ENCODE data around the gene ETF1. TPM values are rescaled to one million over a fixed set of nuclear protein-coding genes. Genes with fewer than 3 reads are reported as not detected.

The ETF1 gene
- total RNA-seq, 2 experiments from 2014 or later = 66.7 to 123 TPM

GRCh38 chr5:138585157-138585556 is 42.1 kb upstream of the ETF1 start:
- ChIA-PET CTCF (ENCODE audit: unreplicated experiment) (no interaction called here), POLR2A (interaction anchor here (2.9 kb wide), 1 partner anchor 10 kb away, joined by 9 read pairs; the partner anchor contains the start of gene HSPA9)
- no peak overlapping the region for H3K27ac ChIP-seq (ENCODE audit: low read depth, low read length, poor library complexity, severe bottlenecking)
- H3K4me1 ChIP-seq (ENCODE audit: insufficient read depth, low read length, poor library complexity, severe bottlenecking) = no peaks in the 10 kb centered on the region
- BruUV-seq (replicated peaks) = no TSS peak
- H2AFZ ChIP-seq (ENCODE audit: low read length) = no peak overlapping the region
- H3K9me3 ChIP-seq (ENCODE audit: low read length) = no peaks in the 10 kb centered on the region
- H3K9me2 ChIP-seq (ENCODE audit: insufficient read depth, low read length) = no peaks in the 10 kb centered on the region
- intact Hi-C loops (cut with micrococcal nuclease; ENCODE audit: unreplicated experiment) = no loop called here
- H4K20me1 ChIP-seq (ENCODE audit: insufficient read depth, low read length) = no peaks in the 10 kb centered on the region
- H3K4me2 ChIP-seq (ENCODE audit: low read length) = no peak overlapping the region
- no peak for DNase-seq (ENCODE audit: low spot score)
- no peaks in the 10 kb centered on the region for H3K79me2 ChIP-seq (ENCODE audit: insufficient read depth, low read depth, low read length)
- no peak overlapping the region for H3K4me3 ChIP-seq (ENCODE audit: low read depth, low read length, poor library complexity, severe bottlenecking)
- no peaks in the 10 kb centered on the region for H3K36me3 ChIP-seq (ENCODE audit: insufficient read depth, low read length)
- TF ChIP-seq EZH2phosphoT487 (IDR thresholded peaks at IDR 0.05; ENCODE audit: borderline replicate concordance, low read depth, low read length) (no peak), CTCF (conservative IDR thresholded peaks at IDR 0.05; ENCODE audit: low read length) (no peak)

GRCh38 chr5:138583984-138584637 is 41.1 kb upstream of the ETF1 start:
- Histone ChIP-seq H3K27ac (ENCODE audit: low read depth, low read length, poor library complexity, severe bottlenecking) (no peak overlapping the region), H3K4me2 (ENCODE audit: low read length) (no peak overlapping the region), H3K79me2 (ENCODE audit: insufficient read depth, low read depth, low read length) (no peaks in the 10 kb centered on the region), H3K4me1 (ENCODE audit: insufficient read depth, low read length, poor library complexity, severe bottlenecking) (no peaks in the 10 kb centered on the region), H3K9me2 (ENCODE audit: insufficient read depth, low read length) (no peaks in the 10 kb centered on the region), H3K4me3 (ENCODE audit: low read depth, low read length, poor library complexity, severe bottlenecking) (no peak overlapping the region), H4K20me1 (ENCODE audit: insufficient read depth, low read length) (no peaks in the 10 kb centered on the region), H2AFZ (ENCODE audit: low read length) (no peak overlapping the region), H3K9me3 (ENCODE audit: low read length) (no peaks in the 10 kb centered on the region), H3K36me3 (ENCODE audit: insufficient read depth, low read length) (no peaks in the 10 kb centered on the region)
- intact Hi-C loops (cut with micrococcal nuclease; ENCODE audit: unreplicated experiment) = no loop called here
- DNase-seq (ENCODE audit: low spot score) = no peak
- ChIA-PET CTCF (ENCODE audit: unreplicated experiment) (no interaction called here), POLR2A (interaction anchor here (1.6 to 2.9 kb wide), 2 partner anchors 9 kb away, joined by 8 to 9 read pairs; partner anchors contain the start of gene HSPA9)
- BruUV-seq (replicated peaks) = no TSS peak
- no peak for TF ChIP-seq EZH2phosphoT487 (IDR thresholded peaks at IDR 0.05; ENCODE audit: borderline replicate concordance, low read depth, low read length)
- TF ChIP-seq CTCF (conservative IDR thresholded peaks at IDR 0.05; ENCODE audit: low read length) = no peak

GRCh38 chr5:138582959-138583358 is 39.9 kb upstream of the ETF1 start:
- H3K4me2 ChIP-seq (ENCODE audit: low read length) = no peak overlapping the region
- no peak overlapping the region for H3K27ac ChIP-seq (ENCODE audit: low read depth, low read length, poor library complexity, severe bottlenecking)
- no peaks in the 10 kb centered on the region for H3K36me3 ChIP-seq (ENCODE audit: insufficient read depth, low read length)
- CTCF ChIA-PET (ENCODE audit: unreplicated experiment) = no interaction called here
- no peak overlapping the region for H2AFZ ChIP-seq (ENCODE audit: low read length)
- BruUV-seq (replicated peaks) = no TSS peak
- no peak for TF ChIP-seq CTCF (conservative IDR thresholded peaks at IDR 0.05; ENCODE audit: low read length)
- no peak for TF ChIP-seq EZH2phosphoT487 (IDR thresholded peaks at IDR 0.05; ENCODE audit: borderline replicate concordance, low read depth, low read length)
- H3K9me3 ChIP-seq (ENCODE audit: low read length) = no peaks in the 10 kb centered on the region
- H3K79me2 ChIP-seq (ENCODE audit: insufficient read depth, low read depth, low read length) = no peaks in the 10 kb centered on the region
- H3K9me2 ChIP-seq (ENCODE audit: insufficient read depth, low read length) = no peaks in the 10 kb centered on the region
- H4K20me1 ChIP-seq (ENCODE audit: insufficient read depth, low read length) = no peaks in the 10 kb centered on the region
- DNase-seq (ENCODE audit: low spot score) = no peak
- POLR2A ChIA-PET = interaction anchor here (0.6 to 1.6 kb wide), 3 partner anchors 11 to 174 kb away, joined by 3 to 8 read pairs (median 3); no protein-coding TSS in a partner anchor
- H3K4me1 ChIP-seq (ENCODE audit: insufficient read depth, low read length, poor library complexity, severe bottlenecking) = peaks cover under 1% of the 10 kb centered on the region
- intact Hi-C loops (cut with micrococcal nuclease; ENCODE audit: unreplicated experiment) = no loop called here
- H3K4me3 ChIP-seq (ENCODE audit: low read depth, low read length, poor library complexity, severe bottlenecking) = no peak overlapping the region
